ENCODE results near the gene ZNF784.

Gene ZNF784

DNA sequence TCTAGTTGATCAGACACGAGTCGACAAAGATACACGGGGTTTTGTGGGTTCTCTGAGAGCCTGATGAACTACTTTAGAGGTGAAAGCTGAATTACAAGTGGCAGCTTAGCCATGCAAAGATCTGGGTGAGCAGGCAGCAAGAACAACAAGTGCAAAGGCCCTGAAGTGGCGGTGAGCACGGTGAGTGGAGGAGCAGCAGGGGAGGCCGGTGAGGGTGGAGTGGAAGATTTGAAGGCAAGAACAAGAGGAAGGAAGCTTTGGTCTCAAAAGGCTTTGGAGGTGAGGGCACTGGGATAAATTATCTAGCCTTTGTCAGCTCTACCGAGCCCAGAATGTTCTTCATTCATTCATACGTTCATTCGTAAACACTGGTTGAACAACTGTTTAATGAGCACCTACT lies 17.5 kb downstream of the ZNF784 start:
- H3K4me2 ChIP-seq (ENCODE audit: low read length), result peak overlapping the region; percentile 95
- peak overlapping the region; percentile 97 for H3K9ac ChIP-seq (ENCODE audit: low read length)
- H4K20me1 ChIP-seq (ENCODE audit: insufficient read depth, low read length), result no peaks in the 10 kb centered on the region
- H2AFZ ChIP-seq (ENCODE audit: low read depth, low read length), result no peak overlapping the region
- TF ChIP-seq, protein P1, sequence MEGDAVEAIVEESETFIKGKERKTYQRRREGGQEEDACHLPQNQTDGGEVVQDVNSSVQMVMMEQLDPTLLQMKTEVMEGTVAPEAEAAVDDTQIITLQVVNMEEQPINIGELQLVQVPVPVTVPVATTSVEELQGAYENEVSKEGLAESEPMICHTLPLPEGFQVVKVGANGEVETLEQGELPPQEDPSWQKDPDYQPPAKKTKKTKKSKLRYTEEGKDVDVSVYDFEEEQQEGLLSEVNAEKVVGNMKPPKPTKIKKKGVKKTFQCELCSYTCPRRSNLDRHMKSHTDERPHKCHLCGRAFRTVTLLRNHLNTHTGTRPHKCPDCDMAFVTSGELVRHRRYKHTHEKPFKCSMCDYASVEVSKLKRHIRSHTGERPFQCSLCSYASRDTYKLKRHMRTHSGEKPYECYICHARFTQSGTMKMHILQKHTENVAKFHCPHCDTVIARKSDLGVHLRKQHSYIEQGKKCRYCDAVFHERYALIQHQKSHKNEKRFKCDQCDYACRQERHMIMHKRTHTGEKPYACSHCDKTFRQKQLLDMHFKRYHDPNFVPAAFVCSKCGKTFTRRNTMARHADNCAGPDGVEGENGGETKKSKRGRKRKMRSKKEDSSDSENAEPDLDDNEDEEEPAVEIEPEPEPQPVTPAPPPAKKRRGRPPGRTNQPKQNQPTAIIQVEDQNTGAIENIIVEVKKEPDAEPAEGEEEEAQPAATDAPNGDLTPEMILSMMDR (IDR thresholded peaks at IDR 0.05; ENCODE audit: low read depth, low read length), result no peak
- TF ChIP-seq EZH2phosphoT487 (IDR thresholded peaks at IDR 0.05; ENCODE audit: low read depth), result no peak
- H3K9me3 ChIP-seq (ENCODE audit: insufficient read depth, low read length), result no peaks in the 10 kb centered on the region
- peaks cover 55% of the 10 kb centered on the region for H3K79me2 ChIP-seq (ENCODE audit: low read length)
- no peak overlapping the region for H3K27ac ChIP-seq (ENCODE audit: low read length)
- peak overlapping the region; percentile 91 for H3K4me3 ChIP-seq (ENCODE audit: low read length)
- H3K4me1 ChIP-seq (ENCODE audit: low read length), result peaks cover 24% of the 10 kb centered on the region
- H3K36me3 ChIP-seq (replicated peaks; ENCODE audit: low read depth, low read length), result peaks cover 28% of the 10 kb centered on the region
- no peaks in the 10 kb centered on the region for H3K27me3 ChIP-seq (ENCODE audit: low read depth, low read length)

DNA sequence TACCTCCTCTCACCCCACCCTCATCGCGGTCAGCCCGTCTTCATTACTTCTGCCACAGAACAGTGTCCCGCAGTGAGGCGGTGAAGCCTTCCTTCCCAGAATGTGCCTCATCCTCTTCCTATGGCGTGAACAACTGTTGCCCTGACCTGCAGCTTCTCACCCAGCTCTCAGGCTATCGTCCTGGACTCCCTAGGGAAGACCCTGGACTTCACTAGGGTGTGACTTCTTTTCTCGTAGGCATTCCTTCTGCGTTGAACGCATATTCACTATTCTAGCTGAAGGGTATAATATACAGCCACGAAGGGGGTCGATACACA lies 17.9 kb downstream of the ZNF784 start:
- Histone ChIP-seq H3K4me2 (ENCODE audit: low read length) (peak overlapping the region; percentile 95), H4K20me1 (ENCODE audit: insufficient read depth, low read length) (no peaks in the 10 kb centered on the region), H2AFZ (ENCODE audit: low read depth, low read length) (no peak overlapping the region), H3K9ac (ENCODE audit: low read length) (peak overlapping the region; percentile 97), H3K4me1 (ENCODE audit: low read length) (peaks cover 20% of the 10 kb centered on the region), H3K27me3 (ENCODE audit: low read depth, low read length) (no peaks in the 10 kb centered on the region), H3K79me2 (ENCODE audit: low read length) (peaks cover 51% of the 10 kb centered on the region), H3K4me3 (ENCODE audit: low read length) (peak overlapping the region; percentile 91), H3K27ac (ENCODE audit: low read length) (peak overlapping the region; percentile 88), H3K9me3 (ENCODE audit: insufficient read depth, low read length) (no peaks in the 10 kb centered on the region), H3K36me3 (replicated peaks; ENCODE audit: low read depth, low read length) (peaks cover 28% of the 10 kb centered on the region)
- TF ChIP-seq, protein P1 (IDR thresholded peaks at IDR 0.05; ENCODE audit: low read depth, low read length), result no peak
- no peak for TF ChIP-seq EZH2phosphoT487 (IDR thresholded peaks at IDR 0.05; ENCODE audit: low read depth)

DNA sequence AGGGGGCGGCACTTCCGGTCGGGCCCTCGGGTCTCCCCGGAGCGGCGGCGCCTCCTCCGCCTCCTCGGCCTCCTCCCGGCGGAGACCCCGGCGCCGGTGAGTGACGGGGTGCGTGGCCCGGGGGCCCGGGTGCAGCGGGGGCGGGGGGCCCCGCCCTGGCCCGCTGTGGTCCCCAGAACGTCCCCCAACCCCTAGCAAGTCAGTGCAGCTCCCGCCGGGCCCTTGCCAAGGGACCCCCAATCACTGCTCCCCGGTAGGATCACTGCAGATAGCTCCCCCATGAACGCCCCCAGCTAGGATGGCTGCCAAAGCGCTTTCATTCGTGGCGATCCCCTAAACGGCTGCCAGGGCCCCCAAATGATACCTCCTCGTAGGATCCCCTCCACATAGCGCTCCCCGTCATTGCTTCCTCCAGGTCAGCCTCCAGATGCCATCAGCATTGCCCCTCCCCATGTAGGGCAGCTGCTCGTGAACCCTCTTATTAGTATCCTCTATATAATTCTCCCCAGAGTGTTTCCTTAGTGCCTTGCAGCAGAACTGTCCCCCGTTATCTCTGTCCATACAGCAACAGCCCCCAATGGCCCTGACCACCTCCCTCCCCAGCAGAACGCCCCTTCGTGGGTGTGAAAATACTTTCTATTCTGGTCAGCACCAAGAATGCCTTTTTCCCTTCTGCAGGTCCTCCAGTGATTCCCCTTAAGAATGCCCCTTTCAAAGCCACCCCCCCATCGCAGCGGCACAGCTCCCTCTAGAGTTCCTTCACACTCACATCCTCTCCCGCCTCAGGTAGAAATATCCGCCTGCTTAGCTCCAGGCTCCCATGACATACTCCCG lies 18.5 kb downstream of the ZNF784 start, which contains the start of gene ZNF865:
ZNF865 (plus strand) TSS at position 11 of the 834 bp plus-strand sequence. CDS start 7,972 bp downstream, outside the sequence.
- H3K9me3 ChIP-seq (ENCODE audit: insufficient read depth, low read length), result no peaks in the 10 kb centered on the region
- H3K9ac ChIP-seq (ENCODE audit: low read length), result peak within 1 kb of the TSS; percentile 97
- no peaks in the 10 kb centered on the region for H3K27me3 ChIP-seq (ENCODE audit: low read depth, low read length)
- H3K4me2 ChIP-seq (ENCODE audit: low read length), result peak within 1 kb of the TSS; percentile 95
- H2AFZ ChIP-seq (ENCODE audit: low read depth, low read length), result 0 out of 2 replicates have a peak within 1 kb of the TSS, but pooled peaks have one; percentile 8
- peaks cover 20% of the 10 kb centered on the region for H3K4me1 ChIP-seq (ENCODE audit: low read length)
- H3K27ac ChIP-seq (ENCODE audit: low read length), result peak within 1 kb of the TSS; percentile 88
- peak within 1 kb of the TSS; percentile 91 for H3K4me3 ChIP-seq (ENCODE audit: low read length)
- H4K20me1 ChIP-seq (ENCODE audit: insufficient read depth, low read length), result no peaks in the 10 kb centered on the region
- peaks cover 27% of the 10 kb centered on the region for H3K36me3 ChIP-seq (replicated peaks; ENCODE audit: low read depth, low read length)
- TF ChIP-seq, protein P1 (IDR thresholded peaks at IDR 0.05; ENCODE audit: low read depth, low read length), result peak; percentile 83
- TF ChIP-seq EZH2phosphoT487 (IDR thresholded peaks at IDR 0.05; ENCODE audit: low read depth), result no peak
- H3K79me2 ChIP-seq (ENCODE audit: low read length), result peaks cover 48% of the 10 kb centered on the region

DNA sequence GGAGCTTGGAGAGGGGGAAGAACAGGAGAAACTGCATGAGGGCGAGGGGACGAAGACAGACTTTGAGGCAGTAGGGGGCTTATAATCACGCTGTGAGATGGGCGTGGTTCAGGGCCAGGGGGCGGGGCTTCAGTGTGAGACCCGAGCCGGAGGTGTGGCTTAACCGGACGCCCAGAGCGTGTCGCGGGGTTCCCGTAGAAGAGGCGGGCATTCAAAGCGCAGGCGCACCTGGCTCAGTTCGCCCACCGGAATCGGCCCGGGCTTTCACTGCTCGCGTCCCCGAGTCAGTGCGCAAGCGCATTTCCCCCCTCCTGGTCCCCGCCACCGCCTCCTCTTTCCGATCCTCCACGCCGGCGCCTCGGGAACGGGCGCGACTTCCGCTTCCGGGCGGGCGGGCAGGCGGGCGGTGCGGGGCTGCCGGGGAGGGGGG lies 19.1 kb downstream of the ZNF784 start:
- Histone ChIP-seq H3K4me2 (ENCODE audit: low read length) (peak overlapping the region; percentile 87), H3K36me3 (replicated peaks; ENCODE audit: low read depth, low read length) (peaks cover 26% of the 10 kb centered on the region), H2AFZ (ENCODE audit: low read depth, low read length) (0 out of 2 replicates have a peak overlapping the region, but pooled peaks have one; percentile 8), H3K4me3 (ENCODE audit: low read length) (peak overlapping the region; percentile 91), H3K9me3 (ENCODE audit: insufficient read depth, low read length) (no peaks in the 10 kb centered on the region), H3K4me1 (ENCODE audit: low read length) (peaks cover 22% of the 10 kb centered on the region), H3K27ac (ENCODE audit: low read length) (peak overlapping the region; percentile 88), H3K9ac (ENCODE audit: low read length) (peak overlapping the region; percentile 97), H4K20me1 (ENCODE audit: insufficient read depth, low read length) (no peaks in the 10 kb centered on the region), H3K79me2 (ENCODE audit: low read length) (peaks cover 46% of the 10 kb centered on the region), H3K27me3 (ENCODE audit: low read depth, low read length) (no peaks in the 10 kb centered on the region)
- TF ChIP-seq, protein P1 (IDR thresholded peaks at IDR 0.05; ENCODE audit: low read depth, low read length), result no peak
- no peak for TF ChIP-seq EZH2phosphoT487 (IDR thresholded peaks at IDR 0.05; ENCODE audit: low read depth)
